HG02973 (cell line): ENCODE data around the gene KCNN1.
A peak's percentile ranks its signal among the peaks of the same experiment; 100 is the strongest.
"Not testable (repeated sequence)": the region's sequence is repeated elsewhere in the genome, so short reads cannot be mapped to it uniquely, and the experiment has no call there.

Experiments
- ATAC-seq: cut with Tn5 transposase; IDR thresholded peaks from one replicate; pipeline ENCODE4 v1.9.1; 2021; ENCODE audit warnings: moderate library complexity; ENCODE audit not compliant: unreplicated experiment

KCNN1 gene

DNA sequence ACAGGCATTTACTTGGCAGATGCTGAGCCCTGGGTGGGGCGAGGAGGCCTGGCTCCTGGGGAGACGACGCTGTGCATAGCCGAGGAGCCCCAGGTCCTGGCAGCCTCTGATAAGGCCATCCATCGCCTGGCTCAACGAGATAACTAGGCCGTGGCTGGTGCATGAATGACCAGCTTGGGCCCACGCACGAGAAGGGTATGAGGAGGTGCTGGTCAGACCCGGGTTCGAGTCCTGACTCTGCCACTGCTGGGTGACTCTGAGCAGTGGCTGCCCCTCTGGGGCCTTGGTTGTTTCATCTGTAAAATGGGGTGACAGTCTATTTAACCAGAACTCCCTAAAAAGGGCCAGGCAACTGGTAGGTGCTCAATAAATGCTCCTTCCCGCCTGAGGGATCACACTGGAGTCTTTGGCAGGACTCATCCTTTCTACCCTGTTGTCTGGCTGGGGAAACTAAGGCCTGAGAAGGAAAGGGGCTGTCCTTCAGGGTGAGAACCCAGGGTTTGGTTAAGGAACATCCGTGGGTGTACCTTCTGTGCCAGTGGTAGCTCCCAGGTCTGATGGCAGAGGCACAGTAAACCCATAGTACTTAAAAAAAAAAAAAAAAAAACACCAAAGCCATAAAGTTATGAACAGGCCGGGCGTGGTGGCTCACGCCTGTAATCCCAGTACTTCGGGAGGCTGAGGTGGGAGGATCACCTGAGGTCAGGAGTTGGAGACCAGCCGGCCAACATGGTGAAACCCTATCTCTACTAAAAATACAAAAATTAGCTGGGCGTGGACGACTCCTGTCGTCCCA, 33.0 kb downstream of the KCNN1 start:
- no peak for ATAC-seq

DNA sequence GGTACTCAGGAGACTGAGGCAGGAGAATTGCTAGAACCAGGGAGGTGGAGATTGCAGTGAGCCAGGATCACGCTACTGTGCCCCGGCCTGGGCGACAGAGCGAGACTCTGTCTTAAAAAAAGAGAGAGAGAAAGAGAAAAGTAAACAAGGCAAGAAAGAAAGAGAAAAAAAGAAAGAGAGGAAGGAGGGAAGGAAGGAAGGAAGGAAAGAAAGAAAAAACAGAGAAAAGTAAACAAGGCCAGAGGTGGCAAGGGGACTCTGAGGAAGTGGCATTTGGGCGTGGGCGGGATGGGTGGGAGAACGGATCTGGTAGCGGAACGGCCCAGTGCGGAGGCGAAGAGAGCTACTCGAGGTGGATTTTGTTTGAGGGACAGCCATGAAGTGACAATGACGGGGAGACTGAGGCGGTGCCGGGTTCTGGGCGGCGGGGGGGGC, 33.6 kb downstream of the KCNN1 start:
- ATAC-seq: no peak

DNA sequence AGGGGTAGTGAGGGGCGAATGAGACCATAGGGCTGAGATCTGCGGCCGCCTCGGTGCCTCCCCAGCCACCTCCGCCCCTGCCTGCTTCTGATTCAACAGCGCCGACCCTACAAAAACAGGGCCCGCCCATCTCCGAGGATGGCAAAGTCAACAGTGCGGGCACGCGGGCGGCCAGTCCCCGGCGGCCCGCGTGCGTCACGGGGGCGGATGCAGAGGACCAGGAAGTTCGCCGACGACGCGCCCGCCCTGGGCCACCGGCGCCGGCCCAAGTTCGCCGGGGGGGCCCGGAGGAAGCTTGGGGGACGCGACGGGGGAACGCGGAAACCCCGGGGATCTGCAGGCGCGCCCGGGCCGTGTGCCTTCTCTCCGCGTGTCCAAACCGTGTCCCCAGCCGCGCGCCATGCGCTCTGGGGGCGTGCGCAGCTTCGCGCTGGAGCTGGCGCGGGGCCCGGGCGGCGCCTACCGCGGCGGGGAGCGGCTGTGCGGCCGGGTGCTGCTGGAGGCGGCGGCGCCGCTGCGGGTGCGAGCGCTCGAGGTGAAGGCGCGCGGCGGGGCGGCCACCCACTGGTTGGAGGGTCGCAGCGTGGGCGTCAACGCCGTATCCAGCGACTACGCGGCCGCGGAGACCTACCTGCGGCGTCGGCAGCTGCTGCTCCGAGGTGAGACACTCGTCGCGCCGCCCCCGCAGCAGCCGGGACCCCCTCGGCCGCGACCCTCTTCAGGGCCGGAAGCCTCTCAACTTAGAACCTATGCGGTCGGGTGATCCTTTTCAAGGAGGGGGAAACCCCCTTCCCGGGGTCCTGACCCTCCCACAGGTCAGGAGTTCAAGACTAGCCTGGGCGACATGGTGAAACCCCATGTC, 34.2 kb downstream of the KCNN1 start:
- peak; percentile 53 for ATAC-seq

DNA sequence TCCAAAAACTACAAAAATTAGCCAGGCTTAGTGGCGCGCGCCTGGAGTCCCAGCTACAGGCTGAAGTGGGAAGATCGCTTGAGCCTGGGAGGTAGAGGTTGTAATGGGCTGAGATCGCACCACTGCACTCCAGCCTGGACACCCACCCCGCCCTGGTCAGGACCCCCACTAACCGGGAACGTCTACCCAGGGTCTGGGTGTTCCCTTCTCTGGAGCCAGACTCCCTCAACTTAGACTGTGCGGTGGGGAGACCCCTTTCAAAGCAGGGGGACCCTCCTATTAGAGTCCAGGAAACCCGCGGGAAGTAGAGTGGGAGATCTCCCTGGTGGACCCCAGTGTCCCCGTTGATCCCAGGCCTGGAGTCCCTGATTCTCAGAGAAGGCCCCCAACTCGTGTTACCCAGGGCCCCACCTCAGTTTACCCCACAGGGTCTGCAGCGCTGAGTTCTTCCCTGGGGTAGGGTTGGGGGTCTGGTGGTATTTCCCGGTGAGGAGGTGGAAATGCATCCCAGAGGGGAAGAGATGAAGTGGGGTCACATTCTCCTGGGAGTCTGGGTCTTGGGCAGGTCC, 35.0 kb downstream of the KCNN1 start:
- no peak for ATAC-seq

DNA sequence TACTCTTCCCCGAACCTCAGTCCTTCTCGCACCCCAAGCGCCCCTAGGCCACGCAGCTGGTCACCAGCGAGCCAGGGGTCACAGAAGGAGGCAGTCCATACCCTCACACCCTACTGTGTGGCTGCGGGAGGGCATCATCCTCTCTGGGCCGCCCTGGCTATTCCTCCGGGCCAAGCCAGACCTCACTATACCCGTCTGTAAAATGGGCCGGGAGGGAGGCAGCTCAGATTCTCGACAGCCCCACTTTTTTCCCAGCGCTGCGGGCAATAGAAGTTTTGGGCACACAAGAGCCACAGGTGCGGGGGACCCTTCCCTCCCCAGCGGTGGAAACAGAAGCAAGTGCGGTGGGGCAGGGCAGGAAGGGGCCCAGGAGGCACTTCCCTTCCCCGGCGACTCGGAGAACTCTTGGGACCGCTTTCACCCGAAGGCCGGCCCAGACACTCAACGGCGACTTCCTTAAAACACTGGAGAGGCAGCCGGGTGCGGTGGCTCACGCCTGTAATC, 35.5 kb downstream of the KCNN1 start:
- no peak for ATAC-seq

DNA sequence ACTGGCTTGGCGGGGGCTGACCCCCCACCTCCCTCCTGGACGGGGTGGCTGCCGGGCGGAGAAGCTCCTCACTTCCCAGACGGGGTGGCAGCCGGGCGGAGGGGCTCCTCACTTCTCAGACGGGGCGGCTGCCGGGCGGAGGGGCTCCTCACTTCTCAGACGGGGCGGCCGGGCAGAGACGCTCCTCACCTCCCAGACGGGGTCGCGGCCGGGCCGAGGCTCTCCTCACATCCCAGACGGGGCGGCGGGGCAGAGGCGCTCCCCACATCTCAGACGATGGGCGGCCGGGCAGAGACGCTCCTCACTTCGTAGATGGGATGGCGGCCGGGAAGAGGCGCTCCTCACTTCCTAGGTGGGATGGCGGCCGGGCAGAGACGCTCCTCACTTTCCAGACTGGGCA, 38.8 kb downstream of the KCNN1 start:
- ATAC-seq: not testable (repeated sequence)

DNA sequence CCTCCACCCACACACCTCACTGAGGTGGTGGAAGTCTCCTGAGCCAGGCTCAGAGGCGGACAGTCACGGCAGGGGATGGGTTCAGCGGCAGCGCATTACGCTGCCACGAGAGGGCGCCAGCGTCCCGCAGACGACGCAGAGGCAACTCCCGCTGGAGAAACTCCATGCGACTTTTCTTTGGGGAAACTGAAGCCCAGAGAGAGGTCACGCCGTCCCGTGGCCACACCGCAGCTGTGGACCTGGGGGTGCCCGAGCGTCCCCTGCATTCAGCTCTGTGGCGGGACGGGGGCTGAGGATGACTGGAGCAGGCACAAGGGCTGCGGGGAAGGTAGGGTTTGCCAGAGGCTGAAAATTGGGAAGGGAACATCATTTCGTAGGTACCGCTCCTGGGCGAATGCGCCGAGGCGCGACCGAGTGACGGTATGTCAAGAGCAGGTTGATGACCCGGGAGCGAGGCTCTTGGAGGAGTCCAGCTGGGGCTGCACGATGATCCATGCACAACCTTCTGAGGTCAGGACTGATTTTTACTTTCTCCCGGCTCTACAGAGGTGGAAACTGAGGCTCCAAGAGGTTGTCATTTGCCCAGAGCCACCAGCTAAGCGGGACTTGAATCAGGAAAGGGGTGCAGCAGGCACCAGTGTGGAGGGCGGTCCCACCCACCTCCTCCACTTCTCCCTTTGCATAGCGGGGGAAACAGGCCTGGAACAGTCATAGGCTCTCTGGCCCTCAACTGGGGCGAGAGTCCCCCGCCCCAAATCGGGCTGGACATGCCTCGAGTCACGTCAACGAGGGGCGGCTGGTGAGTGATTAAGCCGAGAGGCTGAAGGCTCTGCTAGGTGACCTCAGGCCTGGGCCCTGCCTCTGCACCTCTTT, 40.4 kb downstream of the KCNN1 start:
- ATAC-seq: peak; percentile 47

DNA sequence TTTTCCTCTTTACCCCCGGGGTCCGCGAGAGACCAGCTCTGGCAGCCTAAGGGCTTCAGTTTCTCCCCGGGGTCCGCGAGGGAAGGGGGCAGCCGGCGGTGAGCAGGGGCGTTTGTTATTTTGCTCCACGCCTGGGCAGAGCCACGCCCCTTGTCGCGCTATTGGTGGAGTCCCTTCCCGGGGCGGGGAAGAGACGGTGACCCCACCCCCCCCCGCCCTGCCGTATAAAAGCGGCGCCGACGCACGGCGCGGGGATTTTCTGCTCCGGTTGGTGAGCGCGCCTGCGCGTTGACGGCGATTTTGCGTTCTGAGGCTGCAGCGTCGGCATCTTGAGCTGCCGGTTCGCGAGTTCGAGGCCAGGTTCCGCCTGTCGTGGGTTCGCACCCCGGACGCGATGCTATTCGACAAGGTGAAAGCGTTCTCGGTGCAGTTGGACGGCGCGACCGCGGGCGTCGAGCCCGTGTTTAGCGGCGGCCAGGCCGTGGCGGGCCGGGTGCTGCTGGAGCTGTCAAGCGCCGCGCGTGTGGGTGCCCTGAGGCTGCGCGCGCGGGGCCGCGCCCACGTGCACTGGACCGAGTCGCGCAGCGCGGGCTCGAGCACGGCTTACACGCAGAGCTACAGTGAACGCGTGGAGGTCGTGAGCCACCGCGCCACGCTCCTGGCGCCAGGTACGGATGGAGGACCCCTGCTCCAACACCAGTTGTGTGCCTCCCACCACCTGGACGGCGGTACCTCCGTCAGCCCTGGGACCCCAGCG, 41.2 kb downstream of the KCNN1 start, which contains the start of gene ARRDC2:
ARRDC2 (plus strand) TSS at position 254 of the 757 bp plus-strand sequence; CDS start at position 395, 141 bp downstream.
- no peak for ATAC-seq

DNA sequence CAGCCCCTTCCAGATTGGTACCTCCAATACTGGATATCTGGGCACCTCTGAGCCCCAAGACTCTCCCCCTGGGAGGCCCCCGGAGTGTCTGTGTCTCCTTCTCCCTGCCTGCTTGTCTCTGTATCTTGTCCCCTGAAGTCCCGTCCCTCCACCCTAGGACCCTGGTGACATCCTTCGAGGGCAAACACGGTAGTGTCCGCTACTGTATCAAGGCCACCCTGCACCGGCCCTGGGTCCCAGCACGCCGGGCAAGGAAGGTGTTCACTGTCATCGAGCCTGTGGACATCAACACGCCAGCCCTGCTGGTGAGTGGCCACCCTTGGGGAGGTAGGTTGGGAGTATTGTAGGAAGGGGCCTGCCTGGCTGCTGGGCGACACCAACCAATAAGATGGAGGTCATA, 41.9 kb downstream of the KCNN1 start:
- no peak for ATAC-seq

DNA sequence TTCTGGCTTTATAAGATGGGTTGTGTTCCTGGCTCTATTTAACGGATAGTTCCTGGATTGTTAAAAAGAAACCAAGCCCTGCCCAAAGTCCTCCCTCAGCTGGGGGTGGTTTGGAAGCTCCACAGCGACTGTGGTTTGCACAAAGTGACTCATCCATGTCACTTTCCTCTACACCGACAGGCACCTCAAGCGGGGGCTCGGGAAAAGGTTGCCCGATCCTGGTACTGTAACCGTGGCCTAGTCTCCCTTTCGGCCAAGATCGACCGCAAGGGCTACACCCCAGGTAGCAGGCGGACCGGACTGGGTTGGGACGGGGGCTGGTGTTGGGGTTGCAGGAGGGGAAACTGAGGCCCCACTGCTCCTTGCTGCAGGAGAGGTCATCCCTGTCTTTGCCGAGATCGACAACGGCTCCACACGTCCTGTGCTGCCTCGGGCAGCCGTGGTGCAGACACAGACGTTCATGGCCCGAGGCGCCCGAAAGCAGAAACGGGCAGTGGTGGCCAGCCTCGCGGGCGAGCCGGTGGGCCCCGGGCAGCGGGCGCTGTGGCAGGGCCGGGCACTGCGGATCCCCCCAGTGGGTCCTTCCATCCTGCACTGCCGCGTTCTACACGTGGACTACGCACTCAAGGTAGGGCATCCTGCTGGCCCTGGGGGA, 42.6 kb downstream of the KCNN1 start:
- no peak for ATAC-seq

DNA sequence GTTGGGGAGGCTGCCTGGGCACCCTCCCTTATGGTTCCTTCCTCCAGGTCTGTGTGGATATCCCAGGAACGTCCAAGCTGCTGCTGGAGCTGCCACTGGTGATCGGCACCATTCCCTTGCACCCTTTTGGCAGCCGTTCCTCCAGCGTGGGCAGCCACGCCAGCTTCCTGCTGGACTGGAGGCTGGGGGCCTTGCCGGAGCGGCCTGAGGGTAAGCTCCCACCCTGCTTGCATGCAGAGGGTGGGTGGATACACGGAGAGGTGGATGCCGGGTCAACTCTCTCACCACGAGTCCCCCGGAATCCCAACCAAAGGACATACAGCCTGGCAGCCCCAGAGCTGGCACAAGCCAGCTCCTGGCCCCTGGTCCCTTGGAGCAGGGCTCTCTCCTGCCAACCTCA, 43.2 kb downstream of the KCNN1 start:
- ATAC-seq: no peak

DNA sequence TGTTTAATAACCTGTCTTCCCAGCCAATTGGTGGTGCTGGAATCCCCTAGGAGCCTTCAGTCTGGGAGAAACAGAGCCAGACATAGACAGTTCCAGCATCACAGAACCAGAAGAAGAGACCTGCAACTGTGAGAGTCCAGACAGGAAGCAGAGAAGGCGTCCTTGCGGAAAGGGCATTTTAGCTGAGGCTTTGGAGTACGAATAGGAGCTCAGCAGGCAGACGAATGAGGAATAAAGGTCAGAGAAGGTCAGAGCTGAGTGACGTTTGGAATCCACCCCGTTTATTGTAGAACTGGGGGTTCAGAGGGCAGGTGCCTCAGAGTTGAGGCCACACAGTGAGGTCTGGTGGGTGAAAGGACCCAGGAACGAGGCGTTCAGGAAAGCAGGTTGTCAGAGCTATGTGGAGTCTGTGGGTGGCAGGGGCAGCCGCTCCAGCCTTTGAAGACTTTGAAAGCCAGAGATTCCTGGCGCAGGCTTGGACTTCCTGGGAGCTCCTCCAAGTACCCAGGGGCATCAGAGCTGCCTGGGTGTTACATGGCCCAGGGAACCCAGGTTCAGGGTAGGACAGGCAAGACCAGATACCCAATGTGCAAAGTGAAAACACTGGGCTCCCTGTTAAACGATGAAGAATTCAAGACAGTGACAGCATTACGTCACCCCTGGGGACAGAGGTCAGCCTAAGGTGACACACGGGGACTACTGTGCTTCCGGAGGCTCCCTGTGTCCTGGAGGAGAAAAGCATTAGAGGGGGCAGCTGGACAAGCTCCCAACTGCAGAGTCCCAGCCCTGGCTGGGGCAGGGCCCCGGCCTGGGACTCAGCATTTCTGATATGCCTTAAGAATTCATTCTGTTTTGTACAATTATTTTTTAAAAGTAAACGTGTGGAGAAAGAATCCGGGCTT, 46.6 kb downstream of the KCNN1 start:
- no peak for ATAC-seq

DNA sequence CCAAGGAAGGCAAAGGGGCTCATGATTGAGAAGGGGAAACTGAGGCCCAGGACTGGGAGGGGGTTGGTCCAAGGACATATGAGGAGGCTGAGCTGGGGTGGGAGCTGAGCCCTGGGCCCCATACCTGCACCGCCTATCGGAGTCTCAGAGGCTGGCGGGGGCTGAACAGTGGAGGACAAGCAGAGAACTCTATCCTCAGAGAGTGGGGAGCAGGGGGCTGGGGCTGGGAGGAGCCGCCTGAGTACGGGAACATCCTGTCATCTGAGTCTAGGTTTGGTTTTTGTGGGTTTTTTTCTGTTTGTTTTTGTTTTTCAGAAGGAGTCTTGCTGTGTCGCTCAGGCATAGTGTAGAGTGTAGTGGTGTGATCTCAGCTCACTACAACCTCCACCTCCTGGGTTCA, 47.3 kb downstream of the KCNN1 start:
- no peak for ATAC-seq

DNA sequence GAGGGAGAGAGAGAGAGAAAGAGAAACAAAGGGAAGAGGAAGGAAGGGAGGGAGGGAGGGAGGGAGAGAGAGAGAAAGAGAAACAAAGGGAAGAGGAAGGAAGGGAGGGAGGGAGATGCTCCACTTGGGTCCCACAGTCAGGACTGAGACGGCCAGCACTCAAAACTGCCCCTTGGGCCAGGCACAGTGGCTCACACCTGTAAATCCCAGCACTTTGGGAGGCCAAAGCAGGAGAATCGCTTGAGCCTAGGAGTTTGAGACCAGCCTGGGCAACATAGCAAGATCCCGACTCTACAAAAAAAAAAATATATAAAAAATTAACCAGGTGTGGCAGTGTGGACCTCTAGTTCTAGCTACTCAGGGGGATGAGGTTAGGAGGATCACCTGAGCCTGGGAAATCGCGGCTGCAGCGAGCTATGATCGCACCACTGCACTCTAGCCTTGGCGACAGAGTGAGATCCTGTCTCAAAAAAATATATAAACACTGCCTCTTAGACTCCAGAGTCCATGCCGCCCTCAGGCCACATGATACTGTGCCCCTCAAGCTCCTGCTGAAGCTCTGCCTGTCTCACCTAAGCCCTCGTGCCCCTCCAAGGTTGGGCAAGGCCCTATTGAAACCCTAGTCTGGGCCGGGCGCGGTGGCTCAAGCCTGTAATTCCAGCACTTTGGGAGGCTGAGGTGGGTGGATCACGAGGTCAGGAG, 49.5 kb downstream of the KCNN1 start:
- no peak for ATAC-seq

DNA sequence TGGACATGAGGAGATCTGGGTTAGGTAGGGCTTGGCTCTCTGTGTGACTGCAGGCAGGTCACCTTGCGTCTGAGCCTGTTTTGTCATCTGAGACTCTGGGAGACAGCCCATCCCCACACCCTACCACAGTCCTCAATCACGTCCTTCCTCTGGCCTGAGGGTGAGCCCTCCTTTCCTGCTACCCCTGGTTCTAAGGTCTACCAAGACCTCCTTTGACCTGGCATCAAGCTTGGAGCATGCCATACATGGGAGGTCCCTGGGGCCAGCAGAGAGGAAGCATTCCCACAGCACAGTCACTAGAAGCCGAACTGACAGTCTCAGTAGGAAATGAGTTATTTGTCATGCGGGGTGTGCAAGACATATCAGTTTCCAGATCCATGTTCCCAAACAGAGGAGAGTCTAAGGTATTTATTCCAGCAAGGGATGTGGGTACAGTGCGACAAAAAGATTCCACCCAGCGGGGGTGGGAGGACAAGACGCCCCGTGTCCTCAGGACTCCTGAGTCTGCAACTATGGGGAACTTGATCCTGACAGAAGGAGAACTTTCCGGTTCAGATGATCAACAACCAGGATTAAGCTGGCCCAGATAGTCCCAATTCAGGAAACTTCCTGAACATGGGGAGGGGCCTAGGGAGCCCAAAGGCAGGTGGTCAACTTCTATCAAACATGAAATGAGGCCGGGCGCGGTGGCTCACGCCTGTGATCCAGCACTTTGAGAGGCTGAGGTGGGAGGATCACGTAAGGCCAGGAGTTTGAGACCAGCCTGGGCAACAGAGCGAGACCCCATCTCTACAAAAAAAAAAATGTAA, 50.6 kb downstream of the KCNN1 start:
- ATAC-seq: no peak

DNA sequence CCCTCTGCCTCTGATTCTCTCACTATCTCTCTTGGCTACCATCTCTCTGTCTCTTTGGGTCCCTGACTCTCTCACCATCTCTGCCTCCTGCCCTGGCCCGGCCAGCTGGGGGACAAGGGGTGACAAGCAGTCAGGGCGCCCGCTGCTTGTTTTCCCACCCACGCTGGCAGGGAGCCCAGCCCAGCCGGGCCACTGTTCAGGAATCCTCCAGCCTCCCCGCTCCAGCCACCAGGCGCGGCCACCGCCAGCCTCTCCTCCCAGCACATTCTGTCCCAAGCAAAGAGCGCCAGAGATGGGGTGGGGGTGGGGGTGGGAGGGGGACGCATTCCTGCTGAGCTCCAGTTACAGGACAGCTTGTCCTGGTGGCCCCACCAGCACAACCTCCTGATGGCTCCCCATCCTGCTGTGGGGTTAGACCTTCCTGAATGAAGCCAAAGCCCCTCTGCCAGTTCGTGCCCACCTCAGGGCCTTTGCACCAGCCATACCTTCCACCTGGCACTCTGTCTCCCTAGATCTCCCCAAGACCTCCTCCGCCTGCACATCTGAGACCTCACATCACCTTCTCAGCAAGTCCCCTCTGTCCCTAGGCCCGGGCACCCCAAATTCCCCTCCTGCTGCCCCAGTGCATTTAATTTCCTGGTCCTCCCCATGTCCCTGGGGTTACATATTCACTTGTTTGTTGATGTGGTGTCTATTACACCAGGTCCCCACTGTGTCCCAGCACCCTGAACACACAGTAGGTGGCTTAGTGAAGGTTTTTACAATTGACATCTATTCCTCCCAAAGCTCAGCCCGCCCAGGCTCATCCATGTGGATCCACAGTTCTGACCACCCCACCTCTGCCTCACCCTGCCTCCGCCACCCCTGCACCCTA, 53.5 kb downstream of the KCNN1 start:
- no peak for ATAC-seq
